ENCODE measurements around the gene TYK2.

DNA sequence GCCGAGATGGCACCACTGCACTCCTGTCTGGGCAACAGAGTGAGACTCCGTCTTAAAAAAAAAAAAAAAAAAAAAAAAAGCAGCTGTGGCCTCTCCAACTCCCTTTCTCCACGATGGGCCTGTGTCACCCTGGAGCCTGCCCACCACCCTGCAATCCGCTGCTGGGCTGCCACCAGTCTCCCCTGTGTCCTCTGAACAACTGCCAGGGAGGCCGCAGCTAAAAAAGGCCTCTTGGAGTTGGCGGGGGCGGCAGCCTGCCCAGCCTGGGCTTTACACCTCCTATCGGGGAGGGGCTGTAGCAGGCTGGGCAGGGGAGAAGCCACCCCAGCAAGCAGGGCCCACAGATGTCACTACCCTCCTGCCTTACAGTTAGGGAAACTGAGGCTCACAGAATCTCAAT, 19.5 kb upstream of the TYK2 start:
- TF ChIP-seq EHMT2 (IDR thresholded peaks at IDR 0.05; ENCODE audit: borderline replicate concordance, low read depth, low read length): no peak
- TF ChIP-seq, protein P1, sequence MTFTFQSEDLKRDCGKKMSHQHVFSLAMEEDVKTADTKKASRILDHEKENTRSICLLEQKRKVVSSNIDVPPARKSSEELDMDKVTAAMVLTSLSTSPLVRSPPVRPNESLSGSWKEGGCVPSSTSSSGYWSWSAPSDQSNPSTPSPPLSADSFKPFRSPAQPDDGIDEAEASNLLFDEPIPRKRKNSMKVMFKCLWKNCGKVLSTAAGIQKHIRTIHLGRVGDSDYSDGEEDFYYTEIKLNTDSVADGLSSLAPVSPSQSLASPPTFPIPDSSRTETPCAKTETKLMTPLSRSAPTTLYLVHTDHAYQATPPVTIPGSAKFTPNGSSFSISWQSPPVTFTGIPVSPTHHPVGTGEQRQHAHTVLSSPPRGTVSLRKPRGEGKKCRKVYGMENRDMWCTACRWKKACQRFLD (CRISPR knock-in tag; IDR thresholded peaks at IDR 0.05; ENCODE audit: borderline replicate concordance): no peak
- TF ChIP-seq ZNF253 (CRISPR knock-in tag; IDR thresholded peaks at IDR 0.05; ENCODE audit: borderline replicate concordance): no peak
- TF ChIP-seq ZNF660 (CRISPR knock-in tag; IDR thresholded peaks at IDR 0.05; ENCODE audit: borderline replicate concordance, low read depth): no peak
- TF ChIP-seq, protein P2, sequence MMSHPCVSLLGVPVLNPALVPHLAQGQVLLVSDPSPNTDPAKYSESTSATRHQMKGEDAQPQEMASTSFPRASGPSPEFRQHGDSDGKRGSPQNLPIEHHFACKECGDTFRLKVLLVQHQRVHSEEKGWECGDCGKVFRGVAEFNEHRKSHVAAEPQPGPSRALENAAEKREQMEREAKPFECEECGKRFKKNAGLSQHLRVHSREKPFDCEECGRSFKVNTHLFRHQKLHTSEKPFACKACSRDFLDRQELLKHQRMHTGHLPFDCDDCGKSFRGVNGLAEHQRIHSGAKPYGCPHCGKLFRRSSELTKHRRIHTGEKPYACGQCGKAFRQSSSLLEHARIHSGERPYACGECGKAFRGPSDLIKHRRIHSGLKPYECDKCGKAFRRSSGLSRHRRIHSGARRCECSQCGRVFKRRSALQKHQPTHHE (CRISPR knock-in tag; IDR thresholded peaks at IDR 0.05; ENCODE audit: borderline replicate concordance): no peak
- no peak for TF ChIP-seq ELF4 (CRISPR knock-in tag; IDR thresholded peaks at IDR 0.05; ENCODE audit: borderline replicate concordance)
- TF ChIP-seq, protein P3, sequence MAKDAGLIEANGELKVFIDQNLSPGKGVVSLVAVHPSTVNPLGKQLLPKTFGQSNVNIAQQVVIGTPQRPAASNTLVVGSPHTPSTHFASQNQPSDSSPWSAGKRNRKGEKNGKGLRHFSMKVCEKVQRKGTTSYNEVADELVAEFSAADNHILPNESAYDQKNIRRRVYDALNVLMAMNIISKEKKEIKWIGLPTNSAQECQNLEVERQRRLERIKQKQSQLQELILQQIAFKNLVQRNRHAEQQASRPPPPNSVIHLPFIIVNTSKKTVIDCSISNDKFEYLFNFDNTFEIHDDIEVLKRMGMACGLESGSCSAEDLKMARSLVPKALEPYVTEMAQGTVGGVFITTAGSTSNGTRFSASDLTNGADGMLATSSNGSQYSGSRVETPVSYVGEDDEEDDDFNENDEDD (CRISPR knock-in tag; IDR thresholded peaks at IDR 0.05; ENCODE audit: borderline replicate concordance): no peak
- TF ChIP-seq RNF2 (conservative IDR thresholded peaks at IDR 0.05; ENCODE audit: low read depth): no peak
- TF ChIP-seq POLR2A (IDR thresholded peaks at IDR 0.05; ENCODE audit: insufficient read depth in 1 of 2, low read depth in 2 of 2, low read length in 2 of 2): no peak
- TF ChIP-seq, protein P4, sequence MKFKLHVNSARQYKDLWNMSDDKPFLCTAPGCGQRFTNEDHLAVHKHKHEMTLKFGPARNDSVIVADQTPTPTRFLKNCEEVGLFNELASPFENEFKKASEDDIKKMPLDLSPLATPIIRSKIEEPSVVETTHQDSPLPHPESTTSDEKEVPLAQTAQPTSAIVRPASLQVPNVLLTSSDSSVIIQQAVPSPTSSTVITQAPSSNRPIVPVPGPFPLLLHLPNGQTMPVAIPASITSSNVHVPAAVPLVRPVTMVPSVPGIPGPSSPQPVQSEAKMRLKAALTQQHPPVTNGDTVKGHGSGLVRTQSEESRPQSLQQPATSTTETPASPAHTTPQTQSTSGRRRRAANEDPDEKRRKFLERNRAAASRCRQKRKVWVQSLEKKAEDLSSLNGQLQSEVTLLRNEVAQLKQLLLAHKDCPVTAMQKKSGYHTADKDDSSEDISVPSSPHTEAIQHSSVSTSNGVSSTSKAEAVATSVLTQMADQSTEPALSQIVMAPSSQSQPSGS (CRISPR knock-in tag; IDR thresholded peaks at IDR 0.05): no peak
- TF ChIP-seq ZNF501 (CRISPR knock-in tag; IDR thresholded peaks at IDR 0.05): no peak
- TF ChIP-seq, protein P5, sequence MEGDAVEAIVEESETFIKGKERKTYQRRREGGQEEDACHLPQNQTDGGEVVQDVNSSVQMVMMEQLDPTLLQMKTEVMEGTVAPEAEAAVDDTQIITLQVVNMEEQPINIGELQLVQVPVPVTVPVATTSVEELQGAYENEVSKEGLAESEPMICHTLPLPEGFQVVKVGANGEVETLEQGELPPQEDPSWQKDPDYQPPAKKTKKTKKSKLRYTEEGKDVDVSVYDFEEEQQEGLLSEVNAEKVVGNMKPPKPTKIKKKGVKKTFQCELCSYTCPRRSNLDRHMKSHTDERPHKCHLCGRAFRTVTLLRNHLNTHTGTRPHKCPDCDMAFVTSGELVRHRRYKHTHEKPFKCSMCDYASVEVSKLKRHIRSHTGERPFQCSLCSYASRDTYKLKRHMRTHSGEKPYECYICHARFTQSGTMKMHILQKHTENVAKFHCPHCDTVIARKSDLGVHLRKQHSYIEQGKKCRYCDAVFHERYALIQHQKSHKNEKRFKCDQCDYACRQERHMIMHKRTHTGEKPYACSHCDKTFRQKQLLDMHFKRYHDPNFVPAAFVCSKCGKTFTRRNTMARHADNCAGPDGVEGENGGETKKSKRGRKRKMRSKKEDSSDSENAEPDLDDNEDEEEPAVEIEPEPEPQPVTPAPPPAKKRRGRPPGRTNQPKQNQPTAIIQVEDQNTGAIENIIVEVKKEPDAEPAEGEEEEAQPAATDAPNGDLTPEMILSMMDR (CRISPR knock-in tag; IDR thresholded peaks at IDR 0.05): no peak
- no peak for TF ChIP-seq ZBTB7B (CRISPR knock-in tag; IDR thresholded peaks at IDR 0.05)
- no peak for TF ChIP-seq ATF1 (CRISPR knock-in tag; IDR thresholded peaks at IDR 0.05)
